Esophagus muscularis mucosa (tissue), 4 donors: ENCODE results near the gene KLF15.

ENCODE experiments used
- CTCF ChIP-seq, 3 experiments: fragments of 200-600 bp in 2 of 3; fragments of 450-650 bp in 1 of 3; sonication (generic) in 2 of 3; IDR thresholded peaks; one replicate each; pipeline ENCODE4 v1.5.1; 2017 to 2019; ENCODE audit warnings: antibody characterized with exemption in 3 of 3, mild to moderate bottlenecking in 2 of 3, moderate library complexity in 1 of 3
- EP300 ChIP-seq: sonication (generic); formaldehyde crosslinking; IDR thresholded peaks from one replicate; pipeline ENCODE4 v1.6.1; 2017; ENCODE audit warnings: antibody characterized with exemption
- POLR2A ChIP-seq: fragments of 450-650 bp; IDR thresholded peaks from one replicate; pipeline ENCODE4 v1.6.1; 2017; ENCODE audit warnings: antibody characterized with exemption, moderate library complexity, mild to moderate bottlenecking, low read depth
- POLR2AphosphoS5 ChIP-seq, 2 donors: sonication (generic); formaldehyde crosslinking; IDR thresholded peaks; one replicate each; pipeline ENCODE4 v1.6.1; 2017; ENCODE audit warnings: antibody characterized with exemption in 2 of 2

- TF ChIP-seq POLR2A (no peak), CTCF (IDR thresholded peaks at IDR 0.05) (no peak), POLR2AphosphoS5 (IDR thresholded peaks at IDR 0.05) (no peak), EP300 (no peak)
Observed at GRCh38 chr3:126316501-126316939, 40.7 kb downstream of the KLF15 start.
